ENCODE measurements around the gene PHKG2.

Gene PHKG2

DNA sequence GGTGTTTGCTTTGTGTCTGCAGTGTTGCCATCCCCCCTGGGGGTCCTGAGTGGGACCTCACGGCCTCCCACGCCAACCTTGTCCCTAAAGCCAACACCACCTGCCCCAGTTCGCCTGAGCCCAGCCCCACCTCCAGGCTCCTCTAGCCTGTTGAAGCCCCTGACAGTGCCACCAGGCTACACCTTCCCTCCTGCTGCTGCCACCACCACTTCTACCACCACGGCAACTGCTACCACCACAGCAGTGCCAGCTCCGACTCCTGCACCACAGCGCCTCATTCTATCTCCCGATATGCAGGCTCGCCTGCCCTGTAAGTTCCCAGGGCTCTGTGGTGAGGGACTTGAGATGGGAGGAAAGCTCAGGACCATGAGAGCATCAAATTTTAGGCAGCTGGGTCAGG, 27.1 kb upstream of the PHKG2 start:
- Mint-ChIP-seq H3K36me3 (peaks cover 55% of the 10 kb centered on the region), H3K27me3 (no peaks in the 10 kb centered on the region), H3K9me3 (no peaks in the 10 kb centered on the region), H3K4me1 (peaks cover 20% of the 10 kb centered on the region), H3K27ac (no peak overlapping the region), H3K4me3 (no peak overlapping the region)
- no peak for DNase-seq (ENCODE audit: low spot score in 2 of 2)
- ATAC-seq (ENCODE audit: low read depth) = no peak

DNA sequence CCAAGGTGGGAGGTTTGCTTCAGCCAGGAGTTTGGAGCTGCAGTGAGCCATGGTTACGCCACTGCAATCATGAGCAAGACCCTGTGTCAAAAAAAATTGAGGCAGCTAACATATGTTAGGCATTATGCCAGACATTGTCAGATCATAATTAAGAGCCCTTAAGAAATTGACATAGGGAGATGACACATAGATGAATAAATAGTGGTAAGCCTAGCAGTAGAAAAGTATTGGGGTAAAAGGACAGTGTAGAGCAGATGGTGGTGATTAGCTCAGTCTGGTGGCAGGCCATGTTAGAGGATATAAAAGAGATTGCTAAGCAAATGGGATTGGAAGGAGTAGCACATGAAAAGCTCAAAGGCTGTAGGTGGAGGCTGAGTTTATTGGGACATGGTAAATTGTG, 26.6 kb upstream of the PHKG2 start:
- Mint-ChIP-seq H3K27me3 (no peaks in the 10 kb centered on the region), H3K27ac (no peak overlapping the region), H3K9me3 (no peaks in the 10 kb centered on the region), H3K4me1 (peaks cover 19% of the 10 kb centered on the region), H3K4me3 (no peak overlapping the region), H3K36me3 (peaks cover 50% of the 10 kb centered on the region)
- ATAC-seq (ENCODE audit: low read depth) (no peak), DNase-seq (ENCODE audit: low spot score in 2 of 2) (no peak)

DNA sequence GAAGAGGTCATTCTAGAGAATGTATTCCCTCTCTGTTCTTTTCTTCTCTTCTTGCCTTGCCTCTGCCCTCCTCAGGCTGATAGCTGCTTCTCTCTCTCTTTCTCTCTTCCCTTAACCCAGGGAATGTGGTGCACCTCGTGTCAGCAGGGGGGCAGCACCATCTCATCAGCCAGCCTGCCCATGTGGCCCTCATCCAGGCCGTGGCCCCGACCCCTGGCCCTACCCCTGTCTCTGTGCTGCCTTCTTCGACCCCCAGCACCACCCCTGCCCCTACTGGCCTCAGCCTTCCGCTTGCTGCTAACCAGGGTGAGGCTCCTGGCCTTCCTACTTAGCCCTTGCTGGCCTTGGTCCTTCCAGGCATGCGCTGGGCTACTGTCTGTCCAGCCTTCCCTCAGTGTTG, 25.8 kb upstream of the PHKG2 start:
- Mint-ChIP-seq H3K9me3 (no peaks in the 10 kb centered on the region), H3K27me3 (no peaks in the 10 kb centered on the region), H3K27ac (no peak overlapping the region), H3K4me1 (peaks cover 16% of the 10 kb centered on the region), H3K4me3 (no peak overlapping the region), H3K36me3 (peaks cover 47% of the 10 kb centered on the region)
- no peak for DNase-seq (ENCODE audit: low spot score in 2 of 2)
- ATAC-seq (ENCODE audit: low read depth) = no peak

DNA sequence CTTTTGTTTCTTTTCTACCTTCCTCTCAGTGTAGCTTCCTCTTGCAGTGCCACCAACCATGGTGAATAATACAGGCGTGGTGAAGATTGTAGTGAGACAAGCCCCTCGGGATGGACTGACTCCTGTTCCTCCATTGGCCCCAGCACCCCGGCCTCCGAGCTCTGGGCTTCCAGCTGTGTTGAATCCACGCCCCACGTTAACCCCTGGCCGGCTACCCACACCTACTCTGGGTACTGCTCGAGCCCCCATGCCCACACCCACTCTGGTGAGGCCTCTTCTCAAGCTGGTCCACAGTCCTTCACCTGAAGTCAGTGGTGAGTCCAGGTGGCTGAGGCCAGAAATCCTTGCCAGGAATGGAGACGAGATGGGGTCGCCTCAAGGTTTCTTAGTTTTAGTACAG, 25.3 kb upstream of the PHKG2 start:
- DNase-seq (ENCODE audit: low spot score in 2 of 2) = no peak
- Mint-ChIP-seq H3K36me3 (peaks cover 47% of the 10 kb centered on the region), H3K27ac (no peak overlapping the region), H3K4me3 (no peak overlapping the region), H3K4me1 (peaks cover 16% of the 10 kb centered on the region), H3K27me3 (no peaks in the 10 kb centered on the region), H3K9me3 (no peaks in the 10 kb centered on the region)
- ATAC-seq (ENCODE audit: low read depth) = no peak

DNA sequence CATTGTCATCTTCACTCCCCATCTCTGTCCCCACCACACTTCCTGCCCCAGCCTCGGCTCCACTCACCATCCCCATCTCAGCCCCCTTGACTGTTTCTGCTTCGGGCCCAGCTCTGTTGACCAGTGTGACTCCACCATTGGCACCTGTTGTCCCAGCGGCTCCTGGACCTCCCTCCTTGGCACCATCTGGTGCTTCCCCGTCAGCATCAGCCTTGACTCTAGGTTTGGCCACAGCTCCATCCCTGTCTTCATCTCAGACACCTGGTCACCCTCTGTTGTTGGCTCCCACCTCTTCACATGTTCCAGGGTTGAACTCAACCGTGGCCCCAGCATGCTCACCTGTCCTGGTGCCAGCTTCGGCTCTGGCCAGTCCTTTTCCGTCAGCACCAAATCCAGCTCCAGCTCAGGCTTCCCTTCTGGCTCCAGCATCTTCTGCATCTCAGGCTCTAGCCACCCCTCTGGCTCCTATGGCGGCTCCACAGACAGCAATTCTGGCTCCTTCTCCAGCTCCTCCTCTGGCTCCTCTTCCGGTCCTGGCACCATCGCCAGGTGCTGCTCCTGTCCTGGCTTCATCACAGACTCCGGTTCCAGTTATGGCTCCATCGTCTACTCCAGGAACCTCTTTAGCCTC, 24.4 kb upstream of the PHKG2 start:
- H3K4me1 Mint-ChIP-seq = peaks cover 16% of the 10 kb centered on the region
- ATAC-seq (ENCODE audit: low read depth) (no peak), DNase-seq (ENCODE audit: low spot score in 2 of 2) (no peak)
- H3K36me3 Mint-ChIP-seq = peaks cover 47% of the 10 kb centered on the region
- peak overlapping the region; percentile 25 for H3K27ac Mint-ChIP-seq
- H3K9me3 Mint-ChIP-seq = no peaks in the 10 kb centered on the region
- H3K27me3 Mint-ChIP-seq = no peaks in the 10 kb centered on the region
- no peak overlapping the region for H3K4me3 Mint-ChIP-seq

DNA sequence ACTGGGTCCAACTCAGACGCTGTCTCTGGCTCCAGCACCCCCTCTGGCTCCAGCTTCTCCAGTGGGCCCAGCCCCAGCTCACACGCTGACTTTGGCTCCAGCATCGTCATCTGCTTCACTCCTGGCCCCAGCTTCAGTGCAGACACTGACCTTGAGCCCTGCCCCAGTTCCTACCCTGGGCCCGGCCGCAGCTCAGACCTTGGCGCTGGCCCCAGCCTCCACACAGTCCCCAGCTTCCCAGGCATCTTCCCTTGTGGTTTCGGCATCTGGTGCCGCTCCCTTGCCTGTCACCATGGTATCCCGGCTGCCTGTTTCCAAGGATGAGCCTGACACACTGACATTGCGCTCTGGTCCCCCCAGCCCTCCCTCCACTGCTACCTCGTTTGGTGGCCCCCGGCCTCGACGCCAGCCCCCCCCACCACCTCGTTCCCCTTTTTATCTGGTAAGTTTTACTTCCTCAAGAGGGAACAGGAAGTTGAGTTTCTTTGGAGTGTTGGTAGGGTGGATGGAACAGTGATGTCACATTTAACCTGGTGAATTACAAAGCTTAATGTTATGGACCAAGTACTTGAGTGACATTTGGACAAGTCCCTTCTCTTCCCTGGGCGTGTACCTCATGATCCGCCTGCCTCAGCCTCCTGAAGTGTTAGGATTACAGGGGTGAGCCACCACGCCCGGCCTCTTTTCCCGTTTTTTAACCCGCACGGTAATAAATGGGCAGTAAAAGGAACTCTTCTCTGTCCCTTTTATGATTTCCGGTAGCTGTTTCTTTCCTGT, 23.4 kb upstream of the PHKG2 start:
- no peak for DNase-seq (ENCODE audit: low spot score in 2 of 2)
- peaks cover 51% of the 10 kb centered on the region for H3K36me3 Mint-ChIP-seq
- peaks cover 16% of the 10 kb centered on the region for H3K4me1 Mint-ChIP-seq
- no peak overlapping the region for H3K4me3 Mint-ChIP-seq
- no peaks in the 10 kb centered on the region for H3K9me3 Mint-ChIP-seq
- H3K27me3 Mint-ChIP-seq = no peaks in the 10 kb centered on the region
- peak overlapping the region; percentile 57 for H3K27ac Mint-ChIP-seq
- peak; percentile 60 for ATAC-seq (ENCODE audit: low read depth)

DNA sequence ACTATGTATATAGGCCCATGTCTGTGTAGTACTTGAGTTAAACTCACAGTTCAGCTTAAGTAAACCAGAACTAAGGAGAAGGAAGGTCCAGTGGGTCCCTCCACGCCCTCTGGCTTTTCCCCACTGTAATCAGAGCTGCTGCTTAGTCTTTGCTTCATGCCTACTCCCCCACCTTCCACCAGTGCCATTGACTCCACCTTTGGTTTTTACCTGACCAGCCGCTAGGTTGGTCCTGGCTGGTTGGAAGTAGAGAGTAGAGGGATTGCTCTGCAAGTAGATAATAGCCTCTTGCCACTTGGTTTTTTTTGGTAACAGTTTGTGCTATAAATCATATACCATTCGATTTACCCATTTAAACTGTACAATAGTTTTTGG, 22.8 kb upstream of the PHKG2 start:
- Mint-ChIP-seq H3K27ac (peak overlapping the region; percentile 57), H3K36me3 (peaks cover 46% of the 10 kb centered on the region), H3K4me3 (no peak overlapping the region), H3K27me3 (no peaks in the 10 kb centered on the region), H3K9me3 (no peaks in the 10 kb centered on the region), H3K4me1 (peaks cover 16% of the 10 kb centered on the region)
- DNase-seq (ENCODE audit: low spot score in 2 of 2) (no peak), ATAC-seq (ENCODE audit: low read depth) (no peak)

DNA sequence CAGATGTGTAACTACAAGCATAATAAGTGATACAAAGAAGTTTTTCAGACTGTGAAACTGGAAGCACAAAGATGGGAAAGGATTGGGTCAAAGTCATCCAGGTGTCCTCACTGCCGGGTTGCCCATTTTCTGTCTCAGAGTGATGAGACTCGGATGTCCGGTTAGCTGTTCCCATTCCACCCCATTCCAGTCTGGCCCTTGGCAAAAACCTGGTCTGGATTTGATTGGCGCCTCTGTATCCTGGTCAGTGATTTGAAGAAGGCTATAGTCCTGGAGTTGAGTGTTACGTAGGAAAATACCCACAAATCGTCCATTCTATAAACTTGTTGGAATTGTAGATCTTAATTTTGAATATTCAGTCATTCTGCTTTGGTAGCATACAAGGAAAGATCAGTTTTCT, 19.9 kb upstream of the PHKG2 start:
- Mint-ChIP-seq H3K27me3 (no peaks in the 10 kb centered on the region), H3K4me1 (peaks cover 9% of the 10 kb centered on the region), H3K36me3 (peaks cover 30% of the 10 kb centered on the region), H3K9me3 (no peaks in the 10 kb centered on the region), H3K27ac (peak overlapping the region; percentile 45), H3K4me3 (no peak overlapping the region)
- DNase-seq (ENCODE audit: low spot score in 2 of 2) (no peak), ATAC-seq (ENCODE audit: low read depth) (no peak)

DNA sequence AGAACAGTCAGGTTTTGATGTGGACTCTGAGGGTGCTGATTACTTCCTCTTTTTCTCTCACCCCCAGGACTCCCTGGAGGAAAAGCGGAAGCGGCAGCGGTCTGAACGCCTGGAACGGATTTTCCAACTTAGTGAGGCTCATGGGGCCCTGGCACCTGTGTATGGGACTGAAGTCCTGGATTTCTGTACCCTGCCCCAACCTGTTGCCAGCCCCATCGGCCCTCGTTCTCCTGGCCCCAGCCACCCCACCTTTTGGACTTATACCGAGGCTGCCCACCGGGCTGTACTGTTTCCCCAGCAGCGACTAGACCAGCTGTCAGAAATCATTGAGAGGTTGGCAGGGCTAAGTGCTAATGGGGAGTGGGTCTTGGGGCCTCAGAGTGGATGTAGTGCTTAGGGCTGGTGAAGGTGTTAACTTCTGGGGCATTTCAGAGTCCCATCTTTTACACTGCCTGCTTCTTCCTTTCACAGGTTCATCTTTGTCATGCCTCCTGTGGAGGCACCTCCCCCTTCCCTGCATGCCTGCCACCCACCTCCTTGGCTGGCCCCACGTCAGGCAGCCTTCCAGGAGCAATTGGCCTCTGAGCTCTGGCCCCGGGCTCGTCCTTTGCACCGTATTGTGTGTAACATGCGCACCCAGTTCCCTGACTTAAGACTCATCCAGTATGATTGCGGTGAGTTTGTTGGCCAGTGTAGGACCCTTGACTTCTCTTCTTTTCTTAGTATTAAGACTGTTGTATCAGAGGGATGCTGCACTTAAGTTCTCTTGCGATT, 19.1 kb upstream of the PHKG2 start:
- no peak overlapping the region for H3K4me3 Mint-ChIP-seq
- H3K36me3 Mint-ChIP-seq = peaks cover 28% of the 10 kb centered on the region
- H3K4me1 Mint-ChIP-seq = peaks cover 6% of the 10 kb centered on the region
- no peak overlapping the region for H3K27ac Mint-ChIP-seq
- H3K9me3 Mint-ChIP-seq = no peaks in the 10 kb centered on the region
- DNase-seq (ENCODE audit: low spot score in 2 of 2) = no peak
- ATAC-seq (ENCODE audit: low read depth) = no peak
- H3K27me3 Mint-ChIP-seq = no peaks in the 10 kb centered on the region

DNA sequence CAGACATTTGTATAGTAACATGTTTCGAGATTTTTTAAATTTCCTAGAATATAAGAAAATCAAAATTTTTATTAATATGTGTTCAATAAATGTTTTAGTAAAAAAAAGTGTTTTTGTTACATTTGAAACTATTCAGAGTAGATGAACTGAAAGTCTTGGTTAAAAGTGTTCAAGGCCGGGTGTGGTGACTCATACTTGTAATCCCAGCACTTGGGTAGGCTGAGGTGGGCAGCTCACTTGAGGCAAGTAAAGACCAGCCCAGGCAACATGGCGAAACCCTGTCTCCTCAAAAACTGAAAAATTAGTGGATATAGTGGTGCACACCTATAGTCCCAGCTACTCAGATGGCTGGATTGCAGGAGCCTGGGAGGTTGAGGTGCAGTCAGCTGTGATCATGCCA, 16.8 kb upstream of the PHKG2 start:
- Mint-ChIP-seq H3K36me3 (peaks cover 20% of the 10 kb centered on the region), H3K27ac (no peak overlapping the region), H3K27me3 (no peaks in the 10 kb centered on the region), H3K4me1 (no peaks in the 10 kb centered on the region), H3K4me3 (no peak overlapping the region), H3K9me3 (no peaks in the 10 kb centered on the region)
- DNase-seq (ENCODE audit: low spot score in 2 of 2) (no peak), ATAC-seq (ENCODE audit: low read depth) (no peak)

DNA sequence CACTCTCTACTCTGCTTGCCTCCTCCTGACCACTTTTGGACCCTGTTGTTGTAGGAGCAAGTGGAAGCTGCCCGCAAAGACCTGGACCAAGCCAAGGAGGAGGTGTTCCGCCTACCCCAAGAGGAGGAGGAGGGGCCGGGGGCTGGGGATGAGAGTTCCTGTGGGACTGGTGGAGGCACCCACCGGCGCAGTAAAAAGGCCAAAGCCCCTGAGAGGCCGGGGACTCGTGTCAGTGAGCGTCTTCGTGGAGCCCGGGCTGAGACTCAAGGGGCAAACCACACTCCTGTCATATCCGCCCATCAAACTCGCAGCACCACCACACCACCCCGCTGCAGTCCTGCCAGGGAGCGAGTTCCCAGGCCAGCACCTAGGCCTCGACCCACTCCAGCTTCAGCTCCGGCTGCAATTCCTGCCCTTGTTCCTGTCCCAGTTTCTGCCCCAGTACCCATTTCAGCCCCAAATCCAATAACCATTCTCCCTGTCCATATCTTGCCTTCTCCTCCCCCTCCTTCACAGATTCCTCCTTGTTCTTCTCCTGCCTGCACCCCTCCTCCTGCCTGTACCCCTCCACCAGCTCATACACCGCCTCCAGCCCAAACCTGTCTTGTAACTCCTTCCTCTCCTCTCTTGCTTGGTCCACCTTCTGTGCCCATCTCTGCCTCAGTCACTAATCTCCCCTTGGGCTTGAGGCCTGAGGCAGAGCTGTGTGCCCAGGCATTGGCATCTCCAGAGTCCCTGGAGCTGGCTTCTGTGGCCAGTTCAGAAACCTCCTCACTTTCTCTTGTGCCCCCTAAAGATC, 11.0 kb upstream of the PHKG2 start:
- Mint-ChIP-seq H3K4me1 (peaks cover 12% of the 10 kb centered on the region), H3K36me3 (peaks cover 30% of the 10 kb centered on the region), H3K9me3 (no peaks in the 10 kb centered on the region), H3K4me3 (no peak overlapping the region), H3K27me3 (no peaks in the 10 kb centered on the region), H3K27ac (no peak overlapping the region)
- no peak for ATAC-seq (ENCODE audit: low read depth)
- no peak for DNase-seq (ENCODE audit: low spot score in 2 of 2)

DNA sequence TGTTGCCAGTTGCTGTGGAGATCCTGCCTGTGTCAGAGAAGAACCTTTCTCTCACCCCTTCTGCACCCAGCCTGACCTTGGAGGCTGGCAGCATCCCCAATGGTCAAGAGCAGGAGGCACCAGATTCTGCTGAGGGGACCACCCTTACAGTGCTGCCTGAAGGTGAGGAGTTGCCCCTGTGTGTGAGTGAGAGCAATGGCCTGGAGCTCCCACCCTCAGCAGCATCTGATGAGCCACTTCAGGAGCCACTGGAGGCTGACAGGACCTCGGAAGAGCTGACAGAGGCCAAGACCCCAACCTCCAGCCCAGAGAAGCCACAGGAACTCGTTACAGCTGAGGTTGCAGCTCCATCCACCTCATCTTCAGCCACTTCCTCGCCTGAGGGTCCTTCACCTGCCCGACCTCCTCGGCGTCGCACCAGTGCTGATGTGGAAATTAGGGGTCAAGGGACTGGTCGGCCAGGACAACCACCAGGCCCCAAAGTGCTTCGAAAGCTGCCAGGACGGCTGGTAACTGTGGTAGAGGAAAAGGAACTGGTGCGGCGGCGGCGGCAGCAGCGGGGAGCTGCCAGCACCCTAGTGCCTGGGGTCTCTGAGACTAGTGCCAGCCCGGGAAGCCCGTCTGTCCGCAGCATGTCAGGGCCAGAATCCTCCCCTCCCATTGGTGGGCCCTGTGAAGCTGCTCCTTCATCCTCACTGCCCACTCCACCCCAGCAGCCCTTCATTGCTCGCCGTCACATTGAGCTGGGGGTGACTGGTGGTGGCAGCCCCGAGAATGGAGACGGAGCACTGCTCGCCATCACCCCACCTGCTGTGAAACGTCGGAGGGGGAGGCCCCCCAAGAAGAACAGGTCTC, 10.2 kb upstream of the PHKG2 start:
- Mint-ChIP-seq H3K27ac (no peak overlapping the region), H3K36me3 (peaks cover 28% of the 10 kb centered on the region), H3K27me3 (no peaks in the 10 kb centered on the region), H3K4me3 (no peak overlapping the region), H3K9me3 (no peaks in the 10 kb centered on the region), H3K4me1 (peaks cover 12% of the 10 kb centered on the region)
- no peak for ATAC-seq (ENCODE audit: low read depth)
- DNase-seq (ENCODE audit: low spot score in 2 of 2) = no peak

All from memory B cell (primary cell).